ENCODE data around the gene CBLIF.
A peak's percentile ranks its signal among the peaks of the same experiment; 100 is the strongest.
"Not testable (repeated sequence)": the region's sequence is repeated elsewhere in the genome, so short reads cannot be mapped to it uniquely, and the experiment has no call there.

The CBLIF gene

GRCh38 chr11:59846556-59846955 is 1.3 kb upstream of the CBLIF start:
- no peak for DNase-seq

- no peak for DNase-seq
Observed at GRCh38 chr11:59842316-59842715, 3.0 kb downstream of the CBLIF start.

GRCh38 chr11:59841514-59841913 is 3.8 kb downstream of the CBLIF start:
- DNase-seq, result no peak

- DNase-seq, result no peak
Observed at GRCh38 chr11:59839615-59840014, 5.7 kb downstream of the CBLIF start.

- DNase-seq, result no peak
Observed at GRCh38 chr11:59833602-59834001, 11.7 kb downstream of the CBLIF start.

- DNase-seq, result no peak
Observed at GRCh38 chr11:59829358-59829757, 15.9 kb downstream of the CBLIF start.

- DNase-seq, result no peak
Observed at GRCh38 chr11:59822989-59823566, 22.2 kb downstream of the CBLIF start.

- no peak for DNase-seq
Observed at GRCh38 chr11:59818572-59818971, 26.7 kb downstream of the CBLIF start.

- DNase-seq, result not testable (repeated sequence)
Observed at GRCh38 chr11:59816434-59816833, 28.9 kb downstream of the CBLIF start.

- no peak for DNase-seq
Observed at GRCh38 chr11:59815754-59816153, 29.5 kb downstream of the CBLIF start.

GRCh38 chr11:59814021-59814420 is 31.3 kb downstream of the CBLIF start:
- DNase-seq, result no peak

GRCh38 chr11:59813364-59813763 is 31.9 kb downstream of the CBLIF start:
- no peak for DNase-seq

- no peak for DNase-seq
Observed at GRCh38 chr11:59812220-59812619, 33.1 kb downstream of the CBLIF start.

GRCh38 chr11:59810911-59811259 is 34.4 kb downstream of the CBLIF start:
- no peak for DNase-seq

GRCh38 chr11:59810189-59810910 is 34.9 kb downstream of the CBLIF start, which contains the start of gene MRPL16:
Gene MRPL16 (minus strand): TSS chr11:59810778. CDS start chr11:59810658, 120 bp downstream.
- DNase-seq, result peak; percentile 88

- DNase-seq, result no peak
Observed at GRCh38 chr11:59807047-59807610, 38.2 kb downstream of the CBLIF start.

- no peak for DNase-seq
Observed at GRCh38 chr11:59804061-59804460, 41.2 kb downstream of the CBLIF start.

GRCh38 chr11:59802639-59803176 is 42.6 kb downstream of the CBLIF start:
- peak; percentile 21 for DNase-seq

GRCh38 chr11:59801981-59802638 is 43.2 kb downstream of the CBLIF start:
- DNase-seq, result no peak

GRCh38 chr11:59801160-59801706 is 44.1 kb downstream of the CBLIF start:
- no peak for DNase-seq

- DNase-seq, result no peak
Observed at GRCh38 chr11:59800390-59801025, 44.8 kb downstream of the CBLIF start.

GRCh38 chr11:59794417-59794816 is 50.9 kb downstream of the CBLIF start:
- no peak for DNase-seq

GRCh38 chr11:59792507-59792906 is 52.8 kb downstream of the CBLIF start:
- no peak for DNase-seq
